NCI-H1105 treated with DMSO at 0.1 percent for 48 hours (cell line): ENCODE measurements around the gene PRPSAP2.

Experiments used
- DNase-seq: peaks from one replicate; lab custom pipeline; 2025; lab: John Stamatoyannopoulos, UW

Gene PRPSAP2

DNA sequence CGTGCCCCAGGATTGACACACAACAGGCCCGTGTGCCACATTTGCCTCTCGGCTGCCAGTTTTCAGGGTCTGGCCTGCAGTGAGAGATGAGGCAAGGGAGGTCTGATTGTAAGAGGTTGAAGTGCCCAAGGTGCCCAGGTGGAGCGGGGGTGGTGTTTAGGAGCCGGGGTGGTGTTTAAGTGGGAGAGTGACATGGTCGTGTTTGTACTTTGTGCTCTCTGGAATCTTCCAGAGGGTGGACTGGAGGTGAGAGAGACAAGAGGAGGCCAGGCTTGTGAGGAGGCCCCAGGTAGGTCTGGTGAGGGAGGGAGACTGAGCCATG, 104.5 kb downstream of the PRPSAP2 start:
- no peak for DNase-seq

DNA sequence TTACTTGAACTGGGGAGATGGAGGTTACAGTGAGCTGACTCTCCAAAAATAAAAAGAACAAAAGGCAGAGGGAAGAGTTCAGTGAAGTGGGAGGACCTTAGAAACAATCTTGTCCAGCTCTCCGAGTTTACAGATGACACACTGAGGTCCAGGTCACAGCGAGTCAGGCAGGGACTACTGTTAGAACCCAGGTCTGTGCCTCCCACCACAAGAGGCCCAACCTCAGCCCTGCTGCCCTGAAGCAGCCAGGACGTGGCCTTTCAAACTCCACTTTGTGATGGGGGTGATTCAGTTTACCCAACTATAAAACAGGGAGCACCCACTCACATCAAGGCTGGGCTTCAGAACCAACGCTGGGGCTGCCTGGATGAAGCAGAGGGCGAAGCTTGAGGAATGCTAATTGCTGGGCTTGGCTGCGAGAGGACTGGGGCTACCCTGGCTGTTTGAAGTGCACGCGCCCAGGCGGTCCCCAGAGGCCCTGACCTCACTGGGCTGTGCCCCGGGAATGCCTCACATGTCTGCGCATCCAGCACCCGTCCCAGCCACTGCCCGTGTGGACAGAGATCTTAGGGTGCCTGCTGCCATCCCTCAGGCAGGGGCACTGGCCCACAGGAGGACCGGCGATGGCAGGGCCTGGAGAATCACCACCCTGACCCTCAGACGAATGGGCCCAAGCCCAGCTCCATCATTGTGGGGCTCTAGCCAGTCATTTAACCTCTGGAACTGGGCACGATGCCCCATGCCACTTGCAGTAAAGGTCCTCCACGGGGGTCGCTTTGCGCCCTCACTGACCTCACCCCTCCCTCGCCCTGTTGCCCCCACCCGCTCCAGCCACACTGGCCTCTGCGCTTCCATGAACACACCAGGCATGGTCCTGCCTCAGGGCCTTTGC, 105.4 kb downstream of the PRPSAP2 start:
- DNase-seq = no peak

DNA sequence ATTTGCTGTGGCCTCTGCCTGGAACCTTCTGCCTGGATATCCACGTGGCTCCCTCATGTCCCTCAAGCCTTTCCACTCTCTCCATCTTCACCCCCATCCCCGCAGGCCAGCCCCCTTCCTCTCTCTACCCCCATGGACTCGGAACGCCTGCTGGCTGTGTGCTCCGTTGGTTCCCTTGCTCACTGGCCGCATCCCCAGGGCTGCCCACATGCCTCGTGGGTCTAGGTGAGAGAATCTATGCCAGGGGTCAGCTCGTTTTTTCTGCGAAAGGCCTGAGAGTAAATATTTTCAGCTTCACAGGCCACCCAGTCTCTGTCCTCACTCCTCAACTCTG, 106.1 kb downstream of the PRPSAP2 start:
- DNase-seq = no peak

DNA sequence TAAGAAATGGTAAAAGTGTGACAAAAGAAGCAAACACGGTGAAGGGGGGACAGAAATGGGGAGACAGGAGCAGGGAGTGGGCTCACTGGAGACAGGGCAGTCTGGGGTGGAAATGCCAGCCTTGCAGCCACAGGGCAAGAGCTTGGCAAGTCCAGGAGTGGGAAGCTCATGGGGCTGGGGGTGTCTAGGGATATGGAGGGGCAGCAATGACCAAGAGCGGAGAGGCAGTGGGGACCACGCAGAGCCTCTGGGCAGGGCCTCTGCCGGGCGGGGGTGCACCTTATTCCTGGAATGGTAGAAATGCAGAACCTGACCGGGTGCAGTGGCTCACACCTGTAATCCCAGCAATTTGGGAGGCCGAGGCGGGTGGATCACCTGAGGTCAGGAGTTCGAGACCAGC, 106.6 kb downstream of the PRPSAP2 start:
- DNase-seq = no peak

DNA sequence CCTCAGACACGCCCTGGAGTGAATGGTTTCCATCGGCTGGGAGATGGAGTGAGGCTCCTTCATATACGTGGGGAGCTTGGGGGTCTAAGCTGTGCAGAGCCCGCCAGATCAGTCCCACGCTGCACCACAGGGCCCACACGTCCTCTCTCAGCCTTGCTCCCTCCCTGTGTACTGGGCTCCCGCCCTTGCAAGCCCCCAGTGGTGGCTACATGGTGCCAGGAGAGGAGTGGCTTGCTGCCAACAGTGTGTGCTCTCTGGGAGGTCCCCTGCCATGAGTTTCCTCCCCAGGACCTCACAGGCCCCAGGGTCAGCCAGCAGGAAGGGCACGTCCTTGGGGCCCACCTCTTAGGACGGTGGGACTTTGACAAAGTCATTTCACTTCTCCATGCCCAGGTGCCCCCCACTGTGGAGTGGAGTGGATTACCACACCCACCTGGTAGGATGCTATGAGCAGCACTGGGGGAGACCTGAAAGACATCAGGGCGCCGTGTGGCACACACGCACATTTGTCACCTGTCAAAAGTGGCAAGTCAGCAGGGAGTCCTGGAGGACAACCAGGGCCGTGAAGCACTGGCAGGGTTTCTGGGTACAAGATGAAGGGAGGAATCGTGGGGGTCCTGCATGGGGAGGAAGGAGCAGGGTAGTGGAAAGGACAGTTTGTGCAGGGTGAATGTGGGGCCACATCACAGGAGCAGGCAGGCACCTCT, 107.8 kb downstream of the PRPSAP2 start:
- DNase-seq = no peak

DNA sequence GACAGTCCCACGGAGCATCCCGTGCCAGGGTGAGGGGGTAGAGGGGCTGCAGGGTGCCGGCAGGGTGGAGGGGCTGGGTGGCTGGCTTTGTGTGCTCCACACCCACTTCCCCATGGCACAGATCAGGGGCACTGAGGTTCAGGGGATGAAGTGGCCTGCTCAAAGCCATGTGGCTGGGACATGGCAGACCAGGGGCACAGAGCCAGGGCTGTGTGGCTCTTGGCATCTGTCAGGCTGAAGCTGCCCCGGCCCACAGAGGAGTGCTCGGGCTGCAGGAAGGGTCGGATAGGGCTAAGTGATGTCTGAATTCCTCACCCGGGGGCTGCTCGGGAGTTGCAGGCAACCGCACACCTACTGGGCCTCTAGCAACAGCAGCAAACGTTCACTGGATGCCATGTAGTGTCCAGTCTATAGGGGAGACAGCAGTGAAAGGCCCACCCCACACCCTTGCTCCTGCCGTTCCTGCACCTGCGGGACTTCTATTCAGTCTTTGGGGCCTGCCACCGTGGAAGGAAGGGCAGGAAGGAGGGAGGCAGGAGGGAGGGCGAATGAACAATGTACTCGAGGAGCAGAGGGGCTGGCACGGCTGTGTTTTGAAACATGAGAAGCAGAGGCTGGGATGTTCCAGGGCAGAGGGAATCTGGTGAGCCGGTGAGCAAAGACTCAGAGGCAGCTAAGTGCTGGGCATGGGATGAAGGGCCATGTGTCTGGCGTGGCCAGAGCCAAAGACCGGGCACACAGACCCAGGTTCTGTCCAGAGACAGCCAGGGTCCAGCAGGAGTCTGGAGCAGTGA, 109.1 kb downstream of the PRPSAP2 start:
- peak; percentile 35 for DNase-seq

DNA sequence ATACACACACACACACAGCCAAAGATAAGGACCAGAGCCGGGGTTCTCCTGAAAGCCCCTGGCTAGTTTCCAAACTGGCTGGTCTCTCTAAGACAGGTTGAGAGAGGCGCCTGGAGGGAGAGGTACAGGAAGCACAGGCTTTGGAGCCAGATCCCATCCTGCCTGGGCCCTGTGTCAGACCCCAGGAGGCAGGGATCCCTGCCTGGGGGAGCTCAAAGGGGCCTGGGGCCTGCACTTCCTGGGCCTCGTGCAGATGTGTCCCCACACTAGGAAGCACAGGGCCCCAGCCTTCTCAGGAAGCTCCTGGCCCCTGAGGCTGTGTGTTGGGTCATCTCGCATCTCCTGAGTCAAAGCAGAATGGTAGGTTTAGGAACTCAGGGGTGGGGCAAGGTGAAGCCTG, 110.0 kb downstream of the PRPSAP2 start:
- no peak for DNase-seq

DNA sequence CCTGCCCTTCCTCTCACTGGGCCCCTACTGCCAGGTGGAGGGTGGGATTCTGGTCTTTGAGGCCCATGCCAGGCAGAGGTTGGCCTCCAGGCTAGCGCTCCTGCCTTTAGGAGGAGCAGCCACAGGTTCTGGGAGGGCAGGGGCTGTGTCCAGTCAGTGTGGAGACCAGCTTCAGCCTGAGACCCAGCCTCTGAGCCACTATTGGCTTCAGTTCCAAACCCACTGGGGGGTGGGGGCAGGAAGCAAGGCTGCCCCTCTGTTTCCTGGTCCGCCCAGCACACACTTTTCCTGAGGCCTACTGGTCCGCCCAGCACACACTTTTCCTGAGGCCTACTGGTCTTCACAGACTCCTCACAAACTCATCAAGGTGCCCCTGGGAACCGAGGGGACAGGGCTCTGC, 110.4 kb downstream of the PRPSAP2 start:
- DNase-seq = no peak

DNA sequence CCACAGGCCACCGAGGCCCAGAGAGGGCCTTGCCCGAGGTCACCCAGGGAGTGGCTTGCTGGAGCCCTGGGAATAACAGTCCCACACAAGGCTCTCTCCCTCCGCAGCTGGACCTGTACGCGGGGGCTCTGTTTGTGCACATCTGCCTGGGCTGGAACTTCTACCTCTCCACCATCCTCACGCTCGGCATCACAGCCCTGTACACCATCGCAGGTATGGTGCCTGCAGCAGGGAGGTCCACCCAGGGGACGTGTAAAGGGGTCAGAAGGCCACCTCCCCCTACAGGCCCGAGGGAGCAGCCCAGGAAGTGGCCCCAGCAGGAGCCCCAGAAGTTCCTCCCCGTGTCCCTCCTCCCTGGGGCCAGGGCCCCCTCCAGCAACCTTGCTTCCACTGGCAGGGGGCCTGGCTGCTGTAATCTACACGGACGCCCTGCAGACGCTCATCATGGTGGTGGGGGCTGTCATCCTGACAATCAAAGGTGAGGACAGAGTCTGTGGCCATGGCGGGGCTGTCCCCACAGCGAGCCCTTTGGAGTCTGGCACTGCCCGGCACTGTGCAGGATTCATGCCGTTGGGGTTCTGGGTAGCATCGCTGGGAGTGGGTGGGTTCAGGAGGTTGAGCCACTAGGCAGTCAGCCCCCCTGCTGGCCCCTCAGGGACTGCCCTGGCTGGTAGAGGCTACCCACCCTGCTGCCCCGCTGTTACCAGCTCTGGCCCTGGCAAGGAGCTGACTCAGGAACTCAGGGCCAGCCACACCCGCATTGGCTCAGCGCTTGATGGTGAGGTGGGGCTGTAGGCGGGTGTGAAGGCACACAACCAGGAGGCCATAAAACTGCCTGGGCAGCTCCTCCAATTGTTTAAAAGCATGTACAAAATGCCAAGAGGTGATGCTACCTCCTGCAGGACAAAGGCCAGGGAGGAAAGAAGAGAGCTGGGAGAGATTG, 111.3 kb downstream of the PRPSAP2 start:
- DNase-seq = no peak

DNA sequence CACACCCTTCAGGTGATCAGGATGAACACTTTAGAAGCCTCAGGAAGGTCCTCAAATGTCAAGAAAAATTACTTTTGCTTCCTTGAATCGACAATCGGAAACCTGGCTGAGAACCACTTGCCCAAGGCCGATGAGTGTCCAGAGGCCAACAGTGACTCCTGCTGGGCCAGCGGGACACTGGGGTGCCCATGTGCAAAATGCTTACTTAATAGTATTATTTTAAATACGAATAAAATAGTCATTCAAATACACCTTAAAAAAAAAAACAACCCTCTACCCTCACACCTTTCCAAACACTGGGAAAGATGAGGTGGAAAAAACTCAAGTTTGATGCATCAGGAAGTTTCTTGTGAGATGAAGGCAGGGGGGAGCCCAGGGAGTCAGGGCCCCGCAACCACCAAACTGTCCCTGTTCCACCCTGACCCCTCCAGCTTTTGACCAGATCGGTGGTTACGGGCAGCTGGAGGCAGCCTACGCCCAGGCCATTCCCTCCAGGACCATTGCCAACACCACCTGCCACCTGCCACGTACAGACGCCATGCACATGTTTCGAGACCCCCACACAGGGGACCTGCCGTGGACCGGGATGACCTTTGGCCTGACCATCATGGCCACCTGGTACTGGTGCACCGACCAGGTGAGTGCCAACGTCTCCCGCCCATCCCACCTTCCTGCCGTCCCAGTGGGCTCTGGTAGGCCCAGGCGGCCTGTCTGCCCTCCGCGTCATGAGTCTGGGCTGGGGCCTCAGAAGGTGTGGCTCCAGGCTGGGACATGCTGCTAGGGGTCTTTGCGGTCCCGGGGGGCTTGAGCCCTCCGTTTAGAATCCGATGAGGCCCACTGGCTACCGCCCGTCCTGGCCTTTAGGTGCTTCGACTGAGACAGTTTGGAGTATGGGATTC, 112.9 kb downstream of the PRPSAP2 start:
- no peak for DNase-seq

DNA sequence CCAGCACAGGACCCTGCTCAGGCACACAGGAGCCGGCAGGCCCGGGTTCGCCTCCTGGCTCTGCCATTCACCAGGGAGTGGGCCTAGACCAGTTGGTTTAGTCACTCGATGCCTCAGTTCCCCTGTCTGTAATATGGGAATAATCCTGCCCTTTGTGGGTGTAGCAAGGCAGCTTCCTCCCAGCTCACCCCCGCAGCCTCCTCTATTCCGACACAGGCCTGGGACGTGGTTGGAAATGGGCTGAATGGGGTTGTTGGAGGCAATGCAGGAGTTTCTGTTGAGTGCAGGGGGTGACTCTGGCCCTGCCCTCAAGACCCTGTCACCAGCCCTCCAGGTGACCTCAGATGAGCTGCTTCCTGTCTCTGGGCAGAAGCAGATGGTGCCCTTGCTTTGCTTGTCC, 113.9 kb downstream of the PRPSAP2 start:
- no peak for DNase-seq

DNA sequence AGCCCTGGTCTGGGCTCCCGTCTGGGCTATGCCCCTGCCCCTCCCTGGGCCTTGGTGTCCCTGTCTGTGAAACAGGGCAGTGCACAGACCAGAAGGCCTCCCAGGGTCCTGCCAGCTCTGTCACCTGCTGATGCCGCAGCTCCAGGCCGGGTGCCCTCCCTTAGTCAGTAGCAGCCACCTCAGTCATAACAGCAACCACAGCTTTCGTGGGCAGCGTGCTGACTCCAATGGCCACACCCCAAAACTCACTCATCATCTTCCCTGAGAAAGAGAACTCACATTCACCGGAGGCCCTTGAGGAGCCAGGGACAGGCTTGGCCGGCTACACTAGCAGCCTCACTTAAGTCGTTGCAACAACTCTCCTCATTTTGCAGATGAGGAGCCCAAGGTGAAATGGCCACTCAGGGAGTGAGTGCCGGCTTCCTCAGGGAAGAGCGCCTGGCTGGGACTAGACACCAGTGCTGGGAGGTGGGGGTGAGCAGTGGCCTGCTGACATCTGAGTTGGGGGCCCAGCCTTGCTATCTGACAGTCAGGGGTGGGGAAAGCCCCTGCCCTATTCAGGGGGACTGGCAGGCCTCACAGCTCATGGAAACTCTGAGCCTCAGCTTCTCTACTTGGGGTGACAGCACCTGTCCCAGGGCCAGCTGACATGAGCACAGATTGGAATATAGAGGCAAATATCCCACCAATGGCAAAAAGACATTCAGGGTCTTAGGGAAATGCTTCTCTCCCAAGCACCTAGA, 116.6 kb downstream of the PRPSAP2 start:
- no peak for DNase-seq

DNA sequence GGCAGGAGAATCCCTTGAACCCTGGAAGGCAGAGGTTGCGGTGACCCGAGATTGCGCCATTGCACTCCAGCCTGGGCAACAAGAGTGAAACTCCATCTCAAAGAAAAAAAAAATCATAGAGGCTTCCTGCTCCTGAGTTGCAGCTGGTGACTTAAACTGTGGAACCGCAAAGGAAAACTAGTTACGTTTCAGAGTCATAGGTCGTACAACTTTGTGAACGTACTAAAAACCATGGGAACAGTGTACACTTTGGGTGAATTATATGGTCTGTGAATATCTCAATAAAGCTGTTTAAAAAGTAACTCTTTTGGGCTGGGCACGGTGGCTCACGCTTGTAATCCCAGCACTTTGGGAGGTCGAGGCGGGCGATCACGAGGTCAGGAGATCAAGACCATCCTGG, 117.7 kb downstream of the PRPSAP2 start:
- no peak for DNase-seq

DNA sequence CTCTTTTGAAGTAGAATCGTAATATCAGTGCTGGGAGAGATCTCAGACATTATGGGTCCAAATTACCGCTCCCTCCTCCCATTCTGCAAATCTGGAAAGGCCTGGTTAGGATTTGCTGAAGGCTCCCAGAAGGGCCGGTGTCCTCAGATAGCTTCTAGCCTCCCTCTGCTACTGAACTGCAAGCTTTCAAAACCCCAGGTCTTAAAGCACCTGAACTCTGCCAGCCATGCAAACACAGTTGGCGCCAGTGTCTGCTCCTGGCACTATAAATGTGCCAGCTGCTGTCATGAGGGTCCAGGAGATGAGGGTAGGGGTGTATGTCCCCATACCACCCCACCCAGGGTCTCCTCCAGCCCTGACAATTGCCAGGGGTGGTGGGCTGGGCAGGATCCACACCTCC, 118.3 kb downstream of the PRPSAP2 start:
- no peak for DNase-seq

DNA sequence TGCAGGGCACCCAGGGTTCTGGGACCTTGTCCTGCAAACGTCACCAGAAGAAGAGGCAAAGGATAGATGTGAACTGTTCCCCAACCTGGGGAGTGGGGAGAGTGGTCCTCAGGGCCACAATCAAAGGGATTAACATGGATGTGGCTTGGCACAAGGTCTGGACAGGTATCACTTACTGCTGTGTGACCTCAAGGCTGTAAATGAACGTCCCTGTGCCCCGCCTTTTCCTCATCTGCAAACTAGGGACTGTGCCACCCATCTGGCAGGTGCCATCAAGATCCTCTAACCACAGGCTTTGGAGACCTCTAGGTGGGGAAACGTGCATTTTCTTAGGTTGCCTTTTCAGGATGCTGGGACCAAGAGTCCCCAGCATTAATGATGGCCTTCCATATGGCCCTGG, 119.1 kb downstream of the PRPSAP2 start:
- DNase-seq = no peak

DNA sequence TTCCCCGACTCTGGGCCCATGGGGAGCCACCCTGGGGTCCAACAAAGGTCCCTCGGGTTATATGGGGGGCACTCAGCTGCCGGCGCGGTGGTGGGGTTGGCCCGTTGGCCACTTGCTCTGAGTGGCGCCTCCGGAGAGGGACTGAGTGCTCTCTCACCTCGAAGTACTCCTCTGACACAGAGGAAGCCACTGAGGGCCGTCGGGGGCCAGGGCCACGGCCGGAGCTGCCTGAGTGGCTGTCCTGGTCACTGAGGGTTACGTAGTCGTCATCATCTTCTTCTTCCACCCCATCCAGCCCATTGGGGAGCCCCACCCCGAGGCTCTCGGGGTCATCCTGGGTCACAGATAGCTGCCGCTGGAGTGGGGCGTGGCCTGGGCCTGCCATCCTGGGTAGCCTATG, 119.7 kb downstream of the PRPSAP2 start:
- DNase-seq = no peak

DNA sequence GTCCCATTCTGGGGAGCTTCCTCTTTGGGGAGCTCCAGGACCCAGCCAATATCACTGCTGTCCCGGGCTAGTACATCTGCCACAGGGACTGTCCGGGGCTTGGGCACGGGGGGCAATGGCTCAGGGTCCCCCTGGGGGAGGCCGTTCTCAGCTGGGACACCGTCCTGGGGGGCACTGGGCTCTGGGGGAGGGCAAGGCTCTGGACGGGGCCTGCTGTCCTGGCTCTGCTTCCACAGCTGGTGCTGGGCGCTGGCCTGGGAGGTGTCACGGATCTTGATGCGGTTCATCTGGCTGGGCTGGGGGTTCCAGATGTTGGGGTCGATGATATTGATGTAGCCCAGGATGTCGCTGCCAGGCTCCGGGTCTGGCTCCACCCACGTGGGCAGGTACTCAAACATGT, 120.1 kb downstream of the PRPSAP2 start:
- DNase-seq = no peak

DNA sequence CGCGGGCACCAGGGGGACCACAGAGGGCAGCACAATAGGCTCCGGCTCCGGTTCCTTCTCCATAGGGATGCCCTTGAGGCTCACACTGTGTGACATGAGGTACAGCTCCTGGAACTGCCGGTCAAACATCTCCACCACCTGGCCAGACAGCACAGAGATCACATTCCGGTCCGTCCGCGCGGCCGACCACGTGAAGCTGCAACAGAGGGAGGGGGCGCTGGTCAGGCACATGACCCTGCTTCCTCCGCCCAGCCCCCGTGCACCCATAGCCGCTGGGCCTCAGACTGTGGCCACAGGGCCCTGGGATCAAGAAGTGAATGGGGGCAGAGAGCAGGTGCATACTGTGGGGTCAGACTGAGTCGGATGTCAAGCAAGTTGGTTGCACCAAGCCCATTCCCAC, 120.7 kb downstream of the PRPSAP2 start:
- DNase-seq = no peak
